NCI-H2081 treated with DMSO at 0.1 percent for 48 hours (cell line): ENCODE measurements around the gene POLRMT.
"Not testable (repeated sequence)": the region's sequence is repeated elsewhere in the genome, so short reads cannot be mapped to it uniquely, and the experiment has no call there.

Experiments
- DNase-seq: peaks from one replicate; lab custom pipeline; 2025; lab: John Stamatoyannopoulos, UW

The POLRMT gene

GRCh38 chr19:647566-648284 lies 14.4 kb upstream of the POLRMT start:
- DNase-seq = no peak

GRCh38 chr19:646779-647565 lies 13.6 kb upstream of the POLRMT start:
- DNase-seq = no peak

GRCh38 chr19:645912-646778 lies 12.8 kb upstream of the POLRMT start:
- no peak for DNase-seq

- no peak for DNase-seq
These were observed 11.5 kb upstream of the POLRMT start for GRCh38 chr19:644789-645188.

- no peak for DNase-seq
These were observed 11.0 kb upstream of the POLRMT start for GRCh38 chr19:644363-644762.

GRCh38 chr19:643736-644135 lies 10.4 kb upstream of the POLRMT start:
- no peak for DNase-seq

- DNase-seq = no peak
These were observed 9.7 kb upstream of the POLRMT start for GRCh38 chr19:642767-643727.

GRCh38 chr19:641702-642101 lies 8.4 kb upstream of the POLRMT start:
- no peak for DNase-seq

GRCh38 chr19:640606-641189 lies 7.4 kb upstream of the POLRMT start:
- DNase-seq = no peak

GRCh38 chr19:640161-640558 lies 6.8 kb upstream of the POLRMT start:
- DNase-seq = no peak

GRCh38 chr19:639253-640160 lies 6.2 kb upstream of the POLRMT start, which contains the start of gene FGF22:
Gene FGF22 (plus strand): TSS chr19:639879. CDS start chr19:639926, 47 bp downstream.
- DNase-seq = no peak

- DNase-seq = no peak
These were observed 5.5 kb upstream of the POLRMT start for GRCh38 chr19:638906-639252.

GRCh38 chr19:634975-635652 lies 1.8 kb upstream of the POLRMT start:
- DNase-seq = no peak

- DNase-seq = no peak
These were observed 676 bp upstream of the POLRMT start for GRCh38 chr19:633786-634639.

GRCh38 chr19:632579-633067 lies 714 bp downstream of the POLRMT start:
- DNase-seq = no peak

GRCh38 chr19:629961-630714 lies 3.2 kb downstream of the POLRMT start:
- DNase-seq = no peak

- not testable (repeated sequence) for DNase-seq
These were observed 3.8 kb downstream of the POLRMT start for GRCh38 chr19:629515-629914.
